Measurements from ENCODE around the gene USP21. TPM values are rescaled to one million over a fixed set of nuclear protein-coding genes. Genes with fewer than 3 reads are reported as not detected.
A peak's percentile ranks its signal among the peaks of the same experiment; 100 is the strongest.

USP21 gene
- total and polyA plus RNA-seq, 12 donors: 12.0 to 44.9 (median 28.2) TPM

DNA sequence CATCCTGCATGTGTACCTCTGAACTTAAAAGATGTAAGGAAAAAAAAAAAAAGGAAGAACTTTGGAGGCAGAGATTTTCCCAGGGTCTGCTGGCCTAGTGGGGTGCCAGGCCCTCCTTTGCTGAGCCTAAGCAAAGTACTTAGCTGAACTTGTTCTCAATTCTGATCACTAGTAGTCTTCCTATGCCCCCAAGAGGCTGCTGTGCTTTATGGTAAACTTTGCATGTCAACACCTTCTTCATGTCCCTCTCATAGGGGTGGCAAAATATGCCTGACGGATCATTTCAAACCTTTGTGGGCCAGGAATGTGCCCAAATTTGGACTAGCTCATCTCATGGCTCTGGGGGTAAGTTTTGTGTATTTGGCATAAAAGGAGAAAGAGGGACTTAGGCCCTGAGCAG lies 1.4 kb upstream of the USP21 start:
- no peak for DNase-seq
- intact Hi-C loops (cut with DNase I): no loop called here
- H3K4me1 ChIP-seq (replicated peaks in 1 of 2): peaks cover 5 to 31% of the 10 kb centered on the region in 2 donors
- 81 to 100% (median 96%) methylated on average over 1 of the region's 1 CpG for WGBS, 4 donors
- no peak overlapping the region for H3K4me3 ChIP-seq
- TF ChIP-seq CTCF (IDR thresholded peaks at IDR 0.05) (no peak), POLR2A (IDR thresholded peaks at IDR 0.05) (no peak)
- H3K9me3 ChIP-seq (replicated peaks in 1 of 3): no peaks in the 10 kb centered on the region
- no peak overlapping the region for H3K27ac ChIP-seq
- no peaks in the 10 kb centered on the region for H3K27me3 ChIP-seq
- H3K36me3 ChIP-seq (replicated peaks in 1 of 2): peaks cover 0 to 35% of the 10 kb centered on the region in 2 donors

DNA sequence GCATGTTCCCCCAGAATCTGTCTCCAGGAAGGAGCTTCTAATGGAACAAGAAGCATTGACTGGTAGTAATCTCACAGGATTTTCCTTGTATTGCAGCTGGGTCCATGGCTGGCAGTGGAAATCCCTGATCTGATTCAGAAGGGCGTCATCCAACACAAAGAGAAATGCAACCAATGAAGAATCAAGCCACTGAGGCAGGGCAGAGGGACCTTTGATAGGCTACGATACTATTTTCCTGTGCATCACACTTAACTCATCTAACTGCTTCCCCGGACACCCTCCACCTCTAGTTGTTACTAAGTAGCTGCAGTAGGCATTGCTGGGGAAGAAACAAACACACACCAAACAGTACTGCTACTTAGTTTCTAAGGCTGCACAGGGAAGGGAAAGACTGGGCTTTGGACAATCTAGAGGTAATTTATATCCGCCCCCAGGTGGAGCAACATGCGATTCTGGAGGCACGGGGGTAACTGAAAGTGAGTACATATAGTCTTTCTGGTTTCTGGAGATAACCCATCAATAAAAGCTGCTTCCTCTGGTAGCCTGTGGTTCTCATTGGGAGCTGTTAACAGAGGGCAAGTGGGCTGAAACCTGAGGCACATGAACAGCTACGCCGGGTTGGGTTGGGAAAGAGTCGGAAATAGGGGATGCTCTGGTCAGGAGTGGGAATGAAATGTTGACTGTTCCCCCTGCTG lies 837 bp upstream of the USP21 start:
- WGBS, 4 donors: 64 to 70% (median 67%) methylated on average over 9 of the region's 9 CpGs
- Histone ChIP-seq H3K27me3 (no peaks in the 10 kb centered on the region), H3K4me1 (replicated peaks in 1 of 2) (peaks cover 5 to 31% of the 10 kb centered on the region in 2 donors), H3K27ac (peak overlapping the region in 3 of 5 donors; percentile 55 to 88 (median 85)), H3K9me3 (replicated peaks in 1 of 3) (no peaks in the 10 kb centered on the region), H3K36me3 (replicated peaks in 1 of 2) (peaks cover 0 to 40% of the 10 kb centered on the region in 2 donors), H3K4me3 (peak overlapping the region in 1 of 4 donors; percentile 94)
- no peak for TF ChIP-seq POLR2A (IDR thresholded peaks at IDR 0.05)
- TF ChIP-seq CTCF (IDR thresholded peaks at IDR 0.05): no peak
- intact Hi-C loops (cut with DNase I): no loop called here
- DNase-seq: no peak

- no peaks in the 10 kb centered on the region for H3K9me3 ChIP-seq (replicated peaks in 1 of 3)
- H3K27ac ChIP-seq: peak overlapping the region in 4 of 5 donors; percentile 55 to 88 (median 80)
- intact Hi-C loops (cut with DNase I): no loop called here
- peak overlapping the region in 3 of 4 donors; percentile 71 to 94 (median 93) for H3K4me3 ChIP-seq
- no peak for DNase-seq
- WGBS, 4 donors: 3 to 9% (median 5%) methylated on average over 10 to 11 of the region's 11 CpGs
- H3K4me1 ChIP-seq (replicated peaks in 1 of 2): peaks cover 5 to 25% of the 10 kb centered on the region in 2 donors
- H3K36me3 ChIP-seq (replicated peaks in 1 of 2): peaks cover 0 to 48% of the 10 kb centered on the region in 2 donors
- TF ChIP-seq CTCF (IDR thresholded peaks at IDR 0.05) (no peak), POLR2A (IDR thresholded peaks at IDR 0.05) (no peak)
- no peaks in the 10 kb centered on the region for H3K27me3 ChIP-seq
Measured at GRCh38 chr1:161159913-161160243, 578 bp downstream of the USP21 start.

GRCh38 chr1:161160671-161161145 lies 1.4 kb downstream of the USP21 start:
- Histone ChIP-seq H3K9me3 (replicated peaks in 1 of 3) (no peaks in the 10 kb centered on the region), H3K4me3 (no peak overlapping the region), H3K36me3 (replicated peaks in 1 of 2) (peaks cover 0 to 48% of the 10 kb centered on the region in 2 donors), H3K27me3 (no peaks in the 10 kb centered on the region), H3K27ac (no peak overlapping the region), H3K4me1 (replicated peaks in 1 of 2) (peaks cover 12 to 27% of the 10 kb centered on the region in 2 donors)
- WGBS, 4 donors: 87 to 96% (median 92%) methylated on average over 10 to 22 of the region's 22 CpGs
- TF ChIP-seq POLR2A (IDR thresholded peaks at IDR 0.05) (no peak), CTCF (IDR thresholded peaks at IDR 0.05) (no peak)
- DNase-seq: no peak
- intact Hi-C loops (cut with DNase I): no loop called here
